8988T (cell line): ENCODE results near the gene THOC5.
"Not testable (repeated sequence)": the region's sequence is repeated elsewhere in the genome, so short reads cannot be mapped to it uniquely, and the experiment has no call there.

ENCODE experiments used
- DNase-seq: peaks from one replicate; pipeline ENCODE4 v3.0.0; 2011

The THOC5 gene

DNA sequence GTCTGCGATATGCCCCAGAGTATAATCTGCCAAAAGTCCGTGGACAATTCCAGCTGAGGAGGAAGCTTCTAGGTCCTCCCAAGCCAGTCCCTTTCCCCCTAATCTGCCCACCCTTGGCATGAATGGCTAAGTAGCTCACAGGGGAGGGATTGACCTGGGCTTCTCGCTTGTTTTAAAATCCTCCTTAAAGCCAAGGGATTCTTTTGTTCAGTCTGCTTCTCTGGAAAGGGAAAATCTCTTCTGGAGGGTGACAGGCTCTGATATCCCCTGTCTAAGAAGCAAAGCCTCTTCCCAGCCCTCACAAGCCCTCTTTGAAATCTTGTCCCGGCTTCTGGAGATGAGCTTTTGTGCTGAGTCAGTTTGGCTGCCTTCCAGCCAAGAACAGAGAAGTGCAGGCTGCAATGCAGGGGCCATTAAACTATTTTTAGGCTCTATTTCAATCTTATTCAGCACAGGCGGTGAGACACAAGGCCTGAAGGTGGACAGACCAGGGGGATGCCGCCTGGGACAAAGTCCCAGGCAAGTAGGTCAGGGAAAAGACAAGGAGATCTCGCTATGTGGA, 49.7 kb downstream of the THOC5 start:
- DNase-seq = no peak

DNA sequence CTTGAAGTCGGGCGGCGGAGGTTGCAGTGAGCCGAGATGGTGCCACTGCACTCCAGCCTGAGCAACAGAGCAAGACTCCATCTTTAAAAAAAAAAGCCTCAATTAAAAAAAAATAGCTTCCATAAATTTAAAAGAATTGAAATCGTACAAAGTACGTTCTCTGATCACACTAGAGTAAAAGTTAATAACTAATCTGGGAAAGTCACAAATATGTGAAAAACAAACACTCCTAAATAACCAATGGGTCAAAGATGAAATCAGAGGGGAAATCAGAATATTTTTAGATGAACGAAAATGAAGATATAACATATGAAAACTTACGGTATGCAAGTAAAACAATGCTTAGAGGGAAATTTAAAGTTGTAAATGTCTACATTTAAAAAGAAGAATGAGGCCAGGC, 53.7 kb downstream of the THOC5 start:
- DNase-seq = no peak

- no peak for DNase-seq
Observed at GRCh38 chr22:29493636-29494035, 59.9 kb downstream of the THOC5 start.

- DNase-seq = no peak
Observed at GRCh38 chr22:29491012-29491411, 62.5 kb downstream of the THOC5 start.

GRCh38 chr22:29489127-29489780, 64.3 kb downstream of the THOC5 start:
- not testable (repeated sequence) for DNase-seq

DNA sequence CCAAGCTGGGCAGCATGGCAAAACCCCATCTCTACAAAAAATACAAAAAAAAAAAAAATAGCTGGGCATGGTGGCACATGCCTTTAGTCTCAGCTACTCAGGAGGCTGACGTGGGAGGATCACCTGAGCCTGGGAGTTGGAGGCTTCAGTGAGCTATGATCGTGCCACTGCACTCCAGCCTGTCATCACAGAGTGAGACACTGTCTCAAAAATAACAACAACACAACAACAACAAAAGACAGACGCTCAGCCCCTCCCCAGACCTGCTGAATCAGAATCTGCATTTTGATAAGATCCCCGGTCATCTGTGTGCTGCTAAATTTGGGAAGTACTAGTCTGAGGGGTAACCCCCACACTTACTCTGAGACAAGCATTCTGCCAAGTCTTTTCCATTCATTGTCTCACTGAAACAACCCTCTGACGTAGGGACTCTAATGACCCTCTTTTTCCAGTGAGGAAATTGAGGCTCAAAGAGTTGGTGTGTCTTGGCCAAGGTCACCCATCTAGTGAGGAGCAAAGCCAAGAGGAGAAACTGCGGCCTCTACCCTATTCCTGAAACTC, 66.1 kb downstream of the THOC5 start:
- DNase-seq = no peak

GRCh38 chr22:29485448-29485847, 68.1 kb downstream of the THOC5 start:
- no peak for DNase-seq

DNA sequence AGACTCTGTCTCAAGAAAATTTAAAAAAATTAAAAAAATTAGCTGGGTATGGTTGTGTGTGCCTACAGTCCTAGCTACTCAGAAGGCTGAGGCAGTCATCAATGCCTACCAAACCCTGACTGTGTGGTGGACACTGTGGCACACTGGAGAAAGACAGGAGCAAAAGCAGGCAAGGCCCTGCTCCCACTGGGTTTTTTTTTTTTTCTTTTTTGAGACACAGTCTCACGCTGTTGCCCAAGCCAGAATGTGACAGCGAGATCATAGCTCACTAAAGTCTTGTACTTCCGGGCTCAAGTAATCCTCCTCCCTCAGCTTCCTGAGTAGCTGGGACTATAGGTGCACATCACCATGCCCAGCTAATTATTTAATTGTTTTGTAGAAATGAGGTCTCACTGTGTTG, 68.9 kb downstream of the THOC5 start:
- no peak for DNase-seq

DNA sequence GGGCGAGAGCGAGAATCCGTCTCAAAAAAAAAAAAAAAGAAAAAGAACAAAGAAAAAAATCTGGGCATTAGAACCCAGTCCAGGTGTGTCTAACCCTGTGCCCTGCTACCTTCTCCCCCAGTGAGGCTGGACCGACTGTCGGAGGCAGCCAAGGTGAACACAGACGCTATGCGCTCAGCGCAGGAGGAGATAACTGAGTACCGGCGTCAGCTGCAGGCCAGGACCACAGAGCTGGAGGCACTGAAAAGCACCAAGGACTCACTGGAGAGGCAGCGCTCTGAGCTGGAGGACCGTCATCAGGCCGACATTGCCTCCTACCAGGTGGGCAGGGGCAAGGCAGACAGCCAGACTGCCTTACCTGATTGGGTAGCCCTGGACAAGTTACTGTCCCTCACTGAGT, 70.3 kb downstream of the THOC5 start:
- DNase-seq = no peak

DNA sequence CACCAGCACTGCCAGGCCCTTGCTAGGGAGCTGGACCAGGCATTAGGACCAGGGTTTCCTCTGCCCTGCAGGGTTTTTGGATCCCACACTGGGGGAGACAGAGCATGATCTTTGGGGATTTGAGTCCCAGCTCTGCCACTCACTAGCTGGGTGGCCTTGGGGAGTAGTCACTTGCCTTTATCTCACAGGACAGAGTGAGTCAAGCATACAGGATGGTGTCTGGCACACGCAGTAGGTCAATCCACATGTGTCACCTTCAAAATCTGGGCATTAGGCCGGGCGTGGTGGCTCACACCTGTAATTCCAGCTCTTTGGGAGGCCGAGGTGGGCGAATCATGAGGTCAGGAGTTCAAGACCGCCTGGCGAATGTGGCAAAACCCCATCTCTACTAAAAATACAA, 70.8 kb downstream of the THOC5 start:
- no peak for DNase-seq

DNA sequence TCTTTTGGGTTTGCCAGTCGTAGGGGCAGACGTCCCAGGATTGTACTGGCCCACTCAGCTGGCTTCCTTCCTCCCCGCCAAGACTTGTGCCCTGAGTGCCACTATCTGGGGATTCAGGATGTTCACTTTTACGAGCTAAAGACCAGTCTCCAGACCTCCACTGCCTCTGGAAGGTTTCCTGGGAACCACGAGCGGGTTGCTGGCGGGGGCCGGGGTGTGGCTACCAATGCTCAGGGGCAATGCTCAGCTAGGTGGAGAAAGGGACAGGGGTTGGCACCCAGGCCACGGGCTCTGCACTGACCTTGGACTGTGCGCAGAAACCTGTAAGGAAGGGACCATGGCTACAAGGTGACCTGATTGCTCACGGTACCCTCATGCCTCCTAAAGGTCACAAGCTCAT, 71.3 kb downstream of the THOC5 start:
- no peak for DNase-seq

GRCh38 chr22:29481265-29482000, 72.1 kb downstream of the THOC5 start:
- no peak for DNase-seq

GRCh38 chr22:29480512-29481264, 72.9 kb downstream of the THOC5 start:
- DNase-seq = no peak

- no peak for DNase-seq
Observed at GRCh38 chr22:29480262-29480511, 73.4 kb downstream of the THOC5 start.

- no peak for DNase-seq
Observed at GRCh38 chr22:29479417-29480261, 73.9 kb downstream of the THOC5 start, which contains the start of gene NEFH. TSS of gene NEFH (plus strand) at chr22:29480218. CDS start at chr22:29480263, 45 bp downstream.

DNA sequence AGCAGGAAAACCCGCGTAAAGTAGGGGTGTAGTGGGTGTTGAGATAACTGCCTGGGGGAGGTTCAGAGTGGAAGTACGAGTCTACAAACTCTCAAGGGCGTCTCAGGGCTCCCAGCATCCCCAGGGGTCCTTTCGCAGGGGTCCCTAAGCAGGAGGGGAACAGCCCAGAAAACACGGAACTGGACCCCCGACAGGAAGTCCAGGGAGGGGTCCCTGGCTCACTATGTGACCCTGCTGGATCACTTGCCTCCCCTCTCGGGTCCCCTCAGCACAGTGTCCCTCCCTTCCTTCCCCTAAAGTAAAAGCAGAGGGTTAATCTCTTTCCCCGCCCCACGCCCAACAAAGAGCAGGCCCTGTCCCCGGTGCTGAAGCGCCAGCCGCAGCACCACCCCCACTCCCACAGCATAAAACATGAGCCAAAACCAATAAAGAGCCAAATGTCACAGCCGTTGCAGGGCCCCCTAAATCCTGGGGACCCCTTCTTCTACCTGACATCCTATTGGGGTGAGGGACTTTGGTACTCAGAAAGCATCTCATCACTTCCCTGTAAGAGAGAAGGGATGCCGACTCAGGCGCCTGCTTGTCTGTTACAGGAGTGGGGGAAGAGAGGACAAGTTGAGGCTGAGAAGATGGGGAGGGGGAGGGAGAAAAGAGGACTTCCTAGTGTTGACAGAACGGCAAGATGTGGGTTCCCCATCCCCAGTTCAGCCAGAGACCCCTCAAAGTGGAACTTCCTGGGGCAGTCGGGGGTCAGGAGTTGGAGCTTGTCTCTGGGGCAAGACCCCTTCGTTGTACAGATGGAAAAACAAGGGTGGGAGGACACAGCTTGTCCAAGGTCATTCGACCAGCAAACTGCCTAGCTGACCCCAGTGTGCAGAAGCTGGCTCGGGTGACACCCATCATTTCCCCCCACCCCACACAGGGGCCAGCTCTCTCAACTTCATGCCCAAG, 75.0 kb downstream of the THOC5 start:
- peak; percentile 55 for DNase-seq

DNA sequence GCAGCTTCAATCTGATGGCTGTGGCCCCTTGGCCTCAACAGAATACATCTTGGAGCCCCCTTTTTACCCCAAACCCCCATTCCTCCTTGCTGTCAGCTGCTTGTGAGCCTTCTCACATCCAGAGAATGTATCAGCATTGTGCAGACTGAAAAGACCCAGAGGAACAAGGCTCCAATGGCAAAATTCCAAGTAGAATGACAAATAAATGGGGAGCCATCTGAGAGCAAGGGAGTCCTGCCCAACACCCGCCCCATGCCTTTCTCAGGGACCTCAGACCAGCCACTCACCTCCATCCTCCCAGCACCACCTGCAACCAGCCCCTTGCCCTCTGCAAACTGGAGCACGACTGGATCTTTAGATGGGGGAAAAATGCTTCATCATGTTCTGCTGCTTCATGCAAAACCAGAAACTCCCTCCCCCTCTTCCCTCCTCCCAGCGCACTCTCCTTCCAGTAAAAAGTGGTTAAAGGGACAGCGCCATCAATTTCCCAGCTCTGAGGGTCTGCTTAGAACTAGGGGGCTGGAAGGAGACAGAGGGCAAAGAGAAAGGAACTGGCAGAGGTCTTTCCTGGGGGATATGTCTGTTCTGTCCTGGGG, 75.7 kb downstream of the THOC5 start:
- DNase-seq = no peak

DNA sequence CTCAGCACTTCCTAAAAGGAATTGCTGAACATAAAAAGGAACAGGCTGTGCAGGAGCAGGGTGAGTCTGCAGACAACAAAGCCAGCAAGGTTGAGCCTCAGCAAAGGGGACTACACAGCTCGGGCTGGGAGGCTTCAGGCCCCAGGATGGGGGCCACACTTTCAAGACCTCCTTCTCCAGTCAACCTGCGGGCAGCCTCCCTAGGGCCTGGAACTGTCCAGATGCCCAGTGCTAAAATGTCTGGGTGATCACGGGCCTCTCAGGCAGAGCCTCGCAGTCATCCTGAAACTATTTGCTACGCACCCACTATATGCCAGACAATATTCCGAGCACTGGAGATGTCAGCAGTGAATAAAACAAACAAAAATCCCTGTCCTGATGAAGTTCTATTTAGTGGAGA, 77.4 kb downstream of the THOC5 start:
- no peak for DNase-seq

- no peak for DNase-seq
Observed at GRCh38 chr22:29475550-29475949, 78.0 kb downstream of the THOC5 start.

DNA sequence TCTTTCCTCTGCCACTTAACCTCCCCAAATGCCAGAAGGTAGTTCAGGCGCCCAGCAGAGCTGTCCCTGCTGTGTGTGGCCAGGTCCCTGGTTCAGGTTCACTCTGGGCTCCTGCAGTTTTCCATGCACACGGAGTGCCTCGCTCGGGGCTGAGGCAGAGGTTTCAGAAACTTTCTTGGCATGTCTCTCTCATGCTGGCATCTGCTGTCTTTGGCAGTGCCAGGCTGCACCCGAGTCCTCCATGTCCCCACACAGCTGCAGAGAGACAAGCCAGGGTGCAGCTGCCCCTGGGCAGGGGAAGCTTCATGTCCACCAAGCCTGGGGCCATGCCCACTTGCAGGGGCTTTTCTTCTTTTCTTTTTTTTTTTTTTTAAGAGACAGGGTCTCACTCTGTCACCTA, 80.6 kb downstream of the THOC5 start:
- DNase-seq = no peak
